GM18517 (cell line): ENCODE data around the gene NPIPB9.
"Not testable (repeated sequence)": the region's sequence is repeated elsewhere in the genome, so short reads cannot be mapped to it uniquely, and the experiment has no call there.

ENCODE experiments used
- ATAC-seq: cut with Tn5 transposase; IDR thresholded peaks from one replicate; pipeline ENCODE4 v1.9.1; 2021; ENCODE audit warnings: mild to moderate bottlenecking, moderate library complexity; ENCODE audit not compliant: unreplicated experiment

NPIPB9 gene

DNA sequence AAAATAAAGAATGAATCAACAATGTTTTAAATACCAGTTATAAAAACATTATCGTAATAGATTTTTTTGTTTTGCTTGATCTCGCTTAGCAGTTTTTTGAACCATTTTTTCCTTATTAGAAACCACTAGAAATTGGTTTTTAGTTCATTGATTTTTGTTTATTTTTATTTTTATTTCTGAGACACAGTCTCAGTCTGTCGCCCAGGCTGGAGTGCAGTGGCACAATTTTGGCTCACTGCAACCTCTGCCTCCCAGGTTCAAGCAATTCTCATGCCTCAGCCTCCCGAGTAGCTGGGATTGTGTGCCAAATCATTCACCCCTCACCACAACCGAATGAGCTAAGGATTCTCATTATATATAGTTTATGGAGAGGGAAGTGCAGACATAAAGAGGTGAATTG, at the start of gene NPIPB9:
NPIPB9 (plus strand) TSS at position 301 of the 400 bp plus-strand sequence.
- ATAC-seq: not testable (repeated sequence)

- not testable (repeated sequence) for ATAC-seq
These were observed 47.3 kb upstream of the NPIPB9 start for GRCh38 chr16:28704246-28704645.

GRCh38 chr16:28711220-28712083, 40.1 kb upstream of the NPIPB9 start, which contains the start of gene EIF3C:
Gene EIF3C, plus strand, starts transcription at chr16:28711464. Its CDS starts 223 bp downstream, at chr16:28711687.
- ATAC-seq: peak; percentile 95

DNA sequence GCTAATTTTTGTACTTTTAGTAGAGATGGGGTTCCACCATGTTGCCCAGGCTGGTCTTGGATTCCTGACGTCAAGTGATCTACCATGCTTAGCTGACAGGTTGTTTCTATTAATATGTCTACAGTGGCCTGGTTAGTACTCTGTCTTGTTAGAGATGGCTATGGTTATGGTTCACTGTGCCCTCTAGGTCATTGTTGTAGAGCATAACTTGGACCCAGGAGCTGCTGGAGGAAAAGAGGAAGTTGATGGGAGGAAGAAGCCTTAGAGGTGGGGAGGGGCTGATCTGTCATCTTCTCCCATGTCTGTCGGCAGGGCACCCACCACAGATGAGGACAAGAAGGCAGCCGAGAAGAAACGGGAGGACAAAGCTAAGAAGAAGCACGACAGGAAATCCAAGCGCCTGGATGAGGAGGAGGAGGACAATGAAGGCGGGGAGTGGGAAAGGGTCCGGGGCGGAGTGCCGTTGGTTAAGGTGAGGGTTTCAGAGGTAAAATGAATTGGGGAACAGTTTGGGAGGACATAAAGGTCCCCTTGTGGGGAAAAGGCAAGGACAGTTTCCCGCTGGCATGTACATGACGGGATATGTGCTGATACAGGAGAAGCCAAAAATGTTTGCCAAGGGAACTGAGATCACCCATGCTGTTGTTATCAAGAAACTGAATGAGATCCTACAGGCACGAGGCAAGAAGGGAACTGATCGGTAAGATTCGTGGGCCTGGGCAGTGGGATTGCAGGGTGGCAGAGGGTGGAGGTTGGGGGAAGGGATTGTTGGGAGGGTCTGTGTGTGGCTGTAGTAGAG, 28.5 kb upstream of the NPIPB9 start:
- ATAC-seq: not testable (repeated sequence)

DNA sequence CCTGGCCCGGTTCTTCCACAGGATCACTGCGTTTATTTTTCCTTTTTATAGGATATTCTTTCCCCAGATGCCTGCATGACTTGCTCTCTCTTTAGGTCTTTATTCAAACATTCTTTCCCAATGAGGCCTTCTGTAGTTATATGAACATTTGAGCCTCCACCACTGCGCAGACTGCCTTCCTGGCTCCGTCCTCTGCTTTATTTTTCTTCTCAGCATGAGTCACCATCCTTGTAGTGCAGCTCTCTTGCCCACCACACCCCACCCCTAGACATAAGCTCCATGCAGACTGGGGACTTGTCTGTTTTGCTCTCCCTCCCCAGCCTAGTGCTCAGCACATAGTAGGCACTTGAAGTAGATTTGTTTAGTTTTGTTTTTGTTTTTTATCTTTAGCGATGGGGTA, 20.3 kb upstream of the NPIPB9 start:
- ATAC-seq: not testable (repeated sequence)

DNA sequence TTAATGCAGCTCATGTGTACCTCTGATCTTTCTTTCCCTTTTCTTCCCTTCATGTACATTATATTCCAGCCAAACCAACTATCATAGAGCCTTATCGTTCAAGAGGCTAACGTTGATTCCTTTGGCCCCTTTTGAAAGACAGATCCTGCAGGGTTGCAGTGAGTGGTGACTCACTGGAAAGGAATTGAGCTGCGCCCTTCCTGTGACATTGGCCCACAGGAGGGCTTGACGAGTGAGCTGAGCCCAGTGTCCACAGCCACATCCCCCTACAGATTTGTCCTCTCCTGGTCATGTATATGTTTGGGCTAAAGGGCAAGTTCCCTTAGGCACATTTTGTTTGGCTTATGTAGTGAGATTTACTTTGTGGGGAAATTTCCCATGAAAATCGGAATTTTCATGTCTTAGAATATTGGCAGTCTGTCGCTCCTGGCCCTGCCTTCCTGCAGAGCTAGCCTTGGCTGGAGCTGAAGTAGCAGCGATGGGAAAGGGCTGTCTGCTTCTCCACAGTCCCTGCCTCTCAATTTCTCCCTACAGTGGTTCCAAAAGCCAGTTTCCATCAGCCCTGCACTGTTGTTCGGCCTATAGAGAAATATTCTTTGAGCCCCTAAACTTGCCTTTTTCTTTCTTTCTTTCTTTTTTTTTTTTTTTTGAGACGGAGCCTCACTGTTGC, 19.0 kb upstream of the NPIPB9 start:
- ATAC-seq: not testable (repeated sequence)

DNA sequence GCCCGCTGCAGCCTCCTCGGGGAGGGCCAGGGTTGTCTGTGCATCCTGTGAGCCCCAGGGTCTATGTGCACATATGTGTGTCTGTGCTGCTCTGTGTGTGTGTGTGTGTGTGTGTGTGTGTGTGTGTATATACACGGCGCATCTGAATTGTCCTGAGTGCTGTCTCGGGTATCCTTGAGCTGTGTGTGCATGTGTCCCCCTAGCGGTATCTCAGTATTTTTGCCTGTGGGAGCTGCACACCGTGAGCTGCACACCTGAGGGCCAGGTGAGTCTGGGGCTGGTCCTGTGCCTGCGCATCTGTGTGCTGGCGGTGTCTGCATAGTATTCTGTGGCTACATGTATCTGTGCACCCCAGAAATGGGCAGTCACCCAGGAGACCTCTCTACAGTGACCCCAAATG, 11.8 kb upstream of the NPIPB9 start:
- not testable (repeated sequence) for ATAC-seq

GRCh38 chr16:28740631-28741030, 11.0 kb upstream of the NPIPB9 start:
- ATAC-seq: not testable (repeated sequence)

GRCh38 chr16:28741295-28741694, 10.3 kb upstream of the NPIPB9 start:
- not testable (repeated sequence) for ATAC-seq

DNA sequence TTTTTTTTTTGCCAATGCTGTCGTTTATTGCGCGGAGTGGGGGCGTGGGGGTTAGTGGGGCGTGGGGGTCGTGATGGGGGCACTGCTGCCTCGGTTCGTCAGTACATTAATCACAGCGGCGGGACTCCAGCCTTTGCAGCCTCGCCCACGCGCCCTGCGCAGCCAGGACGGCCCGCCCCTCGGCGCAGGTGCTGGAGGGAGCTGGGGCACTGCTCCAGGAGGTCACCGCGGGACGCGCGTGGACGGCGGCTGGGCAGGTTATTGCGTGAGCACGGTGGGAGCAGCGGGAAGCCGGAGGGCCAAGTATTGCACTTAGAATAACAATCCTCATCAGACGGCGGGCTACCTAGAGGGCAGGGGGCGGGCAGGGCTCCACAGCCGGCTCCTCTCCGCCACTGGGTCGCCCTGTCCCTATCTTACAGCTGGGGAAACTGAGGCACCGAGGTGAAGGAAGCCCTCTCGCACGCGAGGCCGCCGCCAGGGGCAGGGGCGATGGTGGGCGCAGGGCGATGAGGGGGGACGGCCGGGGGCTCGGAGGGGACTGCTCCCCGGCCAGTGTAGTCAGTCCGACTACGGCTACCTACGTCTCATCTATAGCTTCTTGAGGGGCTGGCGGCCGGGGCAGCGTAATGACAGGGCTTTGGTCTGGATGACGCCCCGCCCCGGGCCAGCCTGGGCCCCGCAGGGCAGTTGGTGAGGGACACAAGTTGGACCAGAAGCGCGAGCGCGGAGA, 4.8 kb upstream of the NPIPB9 start:
- not testable (repeated sequence) for ATAC-seq

DNA sequence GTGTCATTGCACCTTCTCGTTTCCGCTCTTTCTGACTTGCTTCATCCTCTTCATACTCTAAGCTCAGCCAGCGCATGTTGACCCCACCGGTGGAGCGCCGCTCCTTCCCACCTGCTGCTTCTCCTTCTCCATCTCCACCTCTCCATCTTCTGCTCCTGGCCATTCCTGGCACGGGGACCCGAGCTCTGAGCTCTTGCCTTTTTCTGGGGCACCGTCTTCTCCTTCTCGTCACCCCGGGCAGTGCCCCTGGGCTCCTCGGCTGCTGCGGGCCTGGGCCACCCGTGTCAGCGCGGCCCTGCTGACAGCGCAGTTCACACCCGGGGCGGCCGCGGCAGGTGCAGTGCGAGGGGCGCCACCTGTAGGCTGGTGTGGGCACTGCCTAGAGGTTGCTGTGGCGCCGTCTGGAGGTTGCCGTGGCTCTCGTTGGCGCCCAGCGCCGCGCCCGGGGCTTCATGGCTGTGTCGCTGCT, 1.6 kb upstream of the NPIPB9 start:
- ATAC-seq: peak; percentile 63

- peak; percentile 33 for ATAC-seq
These were observed 1.0 kb upstream of the NPIPB9 start for GRCh38 chr16:28750469-28751067.

- not testable (repeated sequence) for ATAC-seq
These were observed 30.1 kb downstream of the NPIPB9 start for GRCh38 chr16:28781697-28782096.

- ATAC-seq: not testable (repeated sequence)
These were observed 30.8 kb downstream of the NPIPB9 start for GRCh38 chr16:28782357-28782756.

DNA sequence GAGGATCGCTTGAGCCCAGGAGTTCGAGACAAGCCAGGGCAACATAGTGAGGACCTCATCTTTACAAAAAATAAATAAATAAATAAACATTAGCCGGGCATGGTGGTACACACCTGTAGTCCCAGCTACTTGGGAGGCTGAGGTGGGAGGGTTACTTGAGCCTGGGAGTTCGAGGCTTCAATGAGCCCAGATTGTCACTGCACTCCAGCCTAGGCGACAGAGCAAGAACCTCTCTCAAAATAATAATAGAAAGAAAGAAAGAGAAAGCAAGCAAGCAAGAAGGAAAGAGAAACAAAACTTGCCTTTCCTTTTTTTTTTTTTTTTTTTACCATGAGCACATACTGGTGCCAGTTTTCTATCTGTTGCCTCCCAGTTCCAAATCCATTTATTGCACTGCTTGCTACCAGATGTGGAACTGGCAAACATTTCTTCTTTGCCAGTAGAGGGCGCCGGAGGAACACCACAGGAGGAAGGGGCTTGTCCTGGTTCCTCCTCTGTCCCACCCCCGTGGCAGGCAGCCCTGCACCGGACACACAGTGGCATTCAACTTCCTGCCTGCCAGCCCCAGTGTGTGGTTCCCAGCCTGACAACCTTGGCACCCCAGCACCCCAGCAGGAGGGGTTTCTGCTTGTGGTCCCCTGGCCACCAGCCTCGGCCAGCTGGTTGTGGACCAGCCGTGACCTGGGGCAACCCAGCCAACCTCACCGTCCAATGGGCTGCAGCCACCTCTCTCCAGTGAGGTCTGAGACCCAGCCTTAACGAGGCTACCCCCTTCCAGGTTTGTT, 50.8 kb downstream of the NPIPB9 start:
- peak; percentile 87 for ATAC-seq

DNA sequence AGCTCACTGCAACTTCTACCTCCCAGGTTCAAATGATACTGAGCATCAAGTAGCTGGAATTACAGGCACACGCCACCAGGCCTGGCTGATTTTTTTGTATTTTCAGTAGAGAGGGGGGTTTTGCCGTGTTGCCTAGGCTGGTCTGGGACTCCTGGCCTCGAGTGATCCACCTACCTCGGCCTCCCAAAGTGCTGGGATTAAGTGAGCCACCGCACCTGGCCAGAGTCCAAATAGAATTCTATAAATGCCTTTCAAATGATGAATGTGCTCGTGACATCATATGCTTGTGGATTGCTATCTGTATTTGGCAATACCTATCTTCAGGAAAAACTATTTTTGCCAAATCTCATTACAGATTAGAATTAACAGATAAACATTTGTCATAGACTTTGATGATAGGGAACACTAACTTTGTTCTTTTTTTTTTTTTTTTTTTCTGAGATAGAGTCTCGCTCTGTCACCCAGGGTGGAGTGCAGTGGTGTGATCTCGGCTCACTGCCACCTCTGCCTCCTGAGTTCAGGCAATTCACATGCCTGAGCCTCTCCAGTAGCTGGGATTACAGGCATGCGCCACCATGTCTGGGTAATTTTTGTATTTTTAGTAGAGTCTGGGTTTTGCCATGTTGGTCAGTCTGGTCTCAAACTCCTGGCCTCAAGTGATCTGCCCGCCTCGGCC, 56.0 kb downstream of the NPIPB9 start:
- not testable (repeated sequence) for ATAC-seq

DNA sequence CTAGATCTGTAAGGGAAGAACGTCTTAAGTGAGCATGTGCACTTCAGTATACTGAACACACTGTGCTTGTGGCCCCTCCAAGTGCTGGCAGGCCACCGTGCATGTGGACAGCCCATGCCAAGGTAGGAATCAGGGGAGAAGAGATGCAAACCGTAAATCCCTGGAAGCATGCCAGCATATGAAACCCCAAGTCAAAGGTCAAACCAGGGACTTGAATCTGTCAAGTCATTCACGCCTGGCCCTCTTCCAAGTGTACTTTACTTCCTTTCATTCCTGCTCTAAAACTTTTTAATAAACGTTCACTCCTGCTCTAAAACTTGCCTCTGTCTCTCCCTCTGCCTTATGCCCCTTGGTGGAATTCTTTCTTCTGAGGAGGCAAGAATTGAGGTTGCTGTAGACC, 68.4 kb downstream of the NPIPB9 start:
- no peak for ATAC-seq

DNA sequence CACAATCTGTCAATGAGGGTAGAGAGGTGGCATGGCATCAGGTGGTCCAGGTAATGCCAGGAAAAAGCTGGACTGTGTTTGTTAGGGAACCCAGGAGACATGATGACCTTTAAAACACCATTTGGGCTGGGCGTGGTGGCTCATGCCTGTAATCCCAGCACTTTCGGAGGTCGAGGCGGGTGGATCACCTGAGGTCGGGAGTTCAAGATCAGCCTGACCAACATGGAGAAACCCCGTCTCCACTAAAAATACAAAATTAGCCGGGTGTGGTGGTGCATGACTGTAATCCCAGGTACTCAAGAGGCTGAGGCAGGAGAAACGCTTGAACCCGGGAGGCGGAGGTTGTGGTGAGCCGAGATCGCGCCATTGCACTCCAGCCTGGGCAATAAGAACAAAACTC, 69.0 kb downstream of the NPIPB9 start:
- not testable (repeated sequence) for ATAC-seq
